C4-2B (cell line): Measurements from ENCODE around the gene CCR6.

Experiments used
- CTCF ChIP-seq: fragments of 450-650 bp; conservative IDR thresholded peaks from 2 replicates; pipeline ENCODE4 v1.5.1; 2017; ENCODE audit warnings: mild to moderate bottlenecking
- ZFX ChIP-seq: fragments of 450-650 bp; IDR thresholded peaks from 2 replicates; pipeline ENCODE4 v1.6.1; 2017

GRCh38 chr6:167148997-167149396, 26.1 kb downstream of the CCR6 start:
- no peak for TF ChIP-seq CTCF
- no peak for TF ChIP-seq ZFX
